HG03097 (cell line): ENCODE data around the gene INHA.

ENCODE experiments used
- ATAC-seq: cut with Tn5 transposase; IDR thresholded peaks from one replicate; pipeline ENCODE4 v1.9.1; 2021; ENCODE audit not compliant: unreplicated experiment, low FRiP score

The INHA gene

GRCh38 chr2:219539926-219540678 is 32.0 kb upstream of the INHA start:
- no peak for ATAC-seq

- no peak for ATAC-seq
Observed at GRCh38 chr2:219540784-219541504, 31.2 kb upstream of the INHA start.

- ATAC-seq = peak; percentile 40
Observed at GRCh38 chr2:219541611-219542180, 30.4 kb upstream of the INHA start.

GRCh38 chr2:219542931-219543595 is 29.0 kb upstream of the INHA start:
- ATAC-seq = peak; percentile 27

DNA sequence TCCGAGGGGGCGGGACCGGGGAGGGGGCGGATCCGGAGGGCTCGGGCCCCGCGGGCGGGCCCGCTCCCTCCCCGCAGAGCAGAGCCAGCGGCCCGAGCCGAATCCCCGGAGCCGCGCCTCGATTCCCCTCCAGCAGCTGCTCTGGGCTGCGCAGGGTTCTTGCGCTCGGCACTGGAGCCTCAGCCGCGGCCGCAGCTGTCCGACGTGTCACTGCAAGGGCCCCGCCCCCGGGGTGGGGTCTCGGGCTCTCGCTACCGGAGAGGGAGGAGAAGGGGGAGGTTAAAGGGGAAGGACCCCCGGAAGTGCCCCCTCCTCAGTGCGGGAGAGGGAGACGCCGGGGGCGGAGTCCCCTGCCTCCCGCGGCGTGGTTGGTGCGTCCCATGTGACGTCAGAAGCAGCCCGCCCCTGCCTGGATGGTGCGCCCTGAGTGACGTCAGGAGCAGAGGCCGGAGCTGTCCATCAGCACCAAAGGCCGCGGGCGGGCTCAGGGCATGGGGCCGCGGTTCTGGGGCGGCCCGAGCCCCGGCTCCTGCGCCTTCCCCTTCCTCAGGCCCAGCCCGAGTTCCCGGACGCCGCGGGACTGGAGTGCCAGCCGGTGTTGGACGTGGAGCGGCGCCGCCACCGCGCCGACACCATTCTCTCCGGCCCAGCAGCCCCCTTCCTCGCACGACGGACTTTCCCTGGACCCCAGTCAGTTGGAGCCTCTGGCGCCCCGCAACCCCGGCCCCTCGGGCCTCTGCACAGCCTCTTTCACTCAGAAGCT is 28.3 kb upstream of the INHA start, which contains the start of the genes CHPF and TMEM198:
TSS of gene CHPF (minus strand) at position 214 of the 763 bp plus-strand sequence. CDS start 271 bp downstream, outside the sequence.
TSS of gene TMEM198 (plus strand) at position 433 of the 763 bp plus-strand sequence. CDS start 700 bp downstream, outside the sequence.
- ATAC-seq = peak; percentile 69

DNA sequence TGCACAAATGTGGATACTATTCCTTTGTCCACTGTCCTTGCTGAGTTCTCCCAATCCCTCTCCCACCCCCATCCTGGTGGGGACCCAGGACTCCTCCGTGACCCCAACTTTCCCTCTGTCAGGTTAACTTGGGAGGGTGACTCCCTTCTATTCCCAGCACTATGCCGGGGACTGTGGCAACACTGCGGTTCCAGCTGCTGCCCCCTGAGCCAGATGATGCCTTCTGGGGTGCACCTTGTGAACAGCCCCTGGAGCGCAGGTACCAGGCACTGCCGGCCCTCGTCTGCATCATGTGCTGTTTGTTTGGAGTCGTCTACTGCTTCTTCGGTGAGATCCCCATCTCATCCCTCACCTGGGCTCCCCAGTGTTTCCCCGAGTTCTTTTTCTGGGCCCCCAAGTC is 27.5 kb upstream of the INHA start:
- ATAC-seq = no peak

DNA sequence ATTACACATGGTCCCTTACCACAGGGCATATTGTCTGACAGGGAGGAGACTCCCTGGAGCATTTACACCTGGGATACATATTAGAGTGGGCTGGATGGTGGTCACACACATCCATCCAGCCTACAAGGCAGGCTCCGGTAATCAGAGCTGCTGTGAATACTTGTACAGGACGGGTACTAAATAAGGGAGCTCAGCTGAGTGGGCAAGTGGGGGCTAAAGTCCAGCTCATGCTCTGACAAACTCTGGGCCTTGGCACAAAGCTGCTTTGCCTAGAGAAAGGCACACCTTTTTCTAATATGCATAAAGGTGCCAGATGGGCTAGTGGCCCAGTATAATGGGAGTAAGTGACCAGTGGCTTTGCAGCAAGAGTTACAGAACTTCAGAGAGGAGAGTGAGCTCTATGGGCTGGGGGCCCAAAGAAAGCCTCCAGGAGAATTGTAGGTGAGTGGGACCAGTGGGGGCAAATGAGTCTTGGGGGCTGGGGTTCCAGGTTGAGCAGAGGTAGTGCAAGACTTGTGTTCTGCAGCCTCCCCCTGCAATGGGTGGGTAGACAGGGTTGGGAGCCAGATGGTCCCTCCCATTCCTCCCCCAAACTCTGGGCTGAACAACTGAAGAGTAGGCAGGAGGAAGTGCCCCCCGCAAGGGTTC is 26.7 kb upstream of the INHA start:
- no peak for ATAC-seq

GRCh38 chr2:219545943-219546352 is 26.2 kb upstream of the INHA start:
- ATAC-seq = no peak

GRCh38 chr2:219547621-219548020 is 24.5 kb upstream of the INHA start:
- no peak for ATAC-seq

- no peak for ATAC-seq
Observed at GRCh38 chr2:219548990-219549389, 23.1 kb upstream of the INHA start.

DNA sequence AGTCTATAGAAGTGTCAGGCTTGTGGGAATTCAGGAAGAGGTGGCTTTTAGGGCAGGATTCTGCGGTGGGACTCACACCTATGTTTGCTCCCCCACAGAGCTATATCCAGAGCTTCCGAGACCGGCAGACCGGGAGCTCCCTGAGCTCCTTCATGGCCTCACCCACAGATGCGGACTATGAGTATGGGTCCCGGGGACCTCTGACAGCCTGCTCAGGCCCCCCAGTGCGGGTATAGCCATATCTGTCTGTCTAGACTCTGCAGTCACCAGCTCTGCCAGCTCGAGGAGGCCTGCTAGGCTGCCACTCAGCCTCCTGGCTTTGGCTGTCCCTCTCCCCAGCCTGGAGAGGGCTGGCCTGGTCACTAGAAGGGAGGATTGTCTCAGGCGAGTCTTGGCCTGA is 22.5 kb upstream of the INHA start:
- ATAC-seq = no peak

DNA sequence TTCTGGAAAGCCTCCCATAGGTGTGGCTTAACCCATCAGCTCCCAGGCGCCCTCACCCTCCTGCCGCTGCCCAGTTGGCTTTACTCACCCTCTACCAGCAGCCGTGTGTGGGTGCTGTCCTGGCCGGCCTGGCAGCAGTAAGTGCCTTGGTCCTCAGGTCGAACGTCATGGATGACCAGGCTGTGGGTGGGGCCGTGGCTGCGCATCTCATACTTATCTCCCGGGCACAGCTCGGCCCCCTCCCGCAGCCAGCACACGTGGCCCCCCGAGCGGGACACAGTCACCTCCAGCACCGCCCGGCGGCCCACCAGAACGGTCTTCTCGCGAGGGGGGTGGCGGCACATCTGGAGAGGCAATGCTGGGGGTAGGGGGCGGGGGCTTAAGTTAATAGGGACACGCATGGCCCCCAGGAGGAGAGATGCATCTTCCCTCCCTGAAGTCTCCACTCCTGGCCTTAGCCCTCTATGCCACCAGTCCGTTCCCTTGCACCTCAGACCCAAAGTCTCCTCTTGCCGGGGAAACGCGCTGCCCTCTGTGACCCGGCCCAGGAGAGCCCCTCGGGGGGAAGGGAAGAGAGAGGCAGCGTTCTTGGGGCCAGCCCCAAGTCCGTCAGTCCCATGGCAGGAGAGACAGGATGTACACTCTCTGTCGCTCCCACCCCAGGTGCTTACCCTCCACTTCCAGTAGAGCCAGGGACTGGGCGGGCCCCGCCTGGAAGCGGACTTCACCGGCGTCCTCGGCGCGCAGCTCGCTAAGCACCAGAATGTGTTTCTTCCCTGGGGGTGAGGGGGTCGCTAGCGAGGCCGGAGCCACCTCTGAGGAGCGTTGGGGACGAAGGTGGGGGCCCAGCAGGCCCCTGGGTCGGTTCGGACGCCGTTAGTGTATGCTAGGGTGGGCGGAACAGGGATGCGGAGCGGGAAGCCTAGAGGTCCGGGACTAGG is 20.4 kb upstream of the INHA start:
- peak; percentile 19 for ATAC-seq

DNA sequence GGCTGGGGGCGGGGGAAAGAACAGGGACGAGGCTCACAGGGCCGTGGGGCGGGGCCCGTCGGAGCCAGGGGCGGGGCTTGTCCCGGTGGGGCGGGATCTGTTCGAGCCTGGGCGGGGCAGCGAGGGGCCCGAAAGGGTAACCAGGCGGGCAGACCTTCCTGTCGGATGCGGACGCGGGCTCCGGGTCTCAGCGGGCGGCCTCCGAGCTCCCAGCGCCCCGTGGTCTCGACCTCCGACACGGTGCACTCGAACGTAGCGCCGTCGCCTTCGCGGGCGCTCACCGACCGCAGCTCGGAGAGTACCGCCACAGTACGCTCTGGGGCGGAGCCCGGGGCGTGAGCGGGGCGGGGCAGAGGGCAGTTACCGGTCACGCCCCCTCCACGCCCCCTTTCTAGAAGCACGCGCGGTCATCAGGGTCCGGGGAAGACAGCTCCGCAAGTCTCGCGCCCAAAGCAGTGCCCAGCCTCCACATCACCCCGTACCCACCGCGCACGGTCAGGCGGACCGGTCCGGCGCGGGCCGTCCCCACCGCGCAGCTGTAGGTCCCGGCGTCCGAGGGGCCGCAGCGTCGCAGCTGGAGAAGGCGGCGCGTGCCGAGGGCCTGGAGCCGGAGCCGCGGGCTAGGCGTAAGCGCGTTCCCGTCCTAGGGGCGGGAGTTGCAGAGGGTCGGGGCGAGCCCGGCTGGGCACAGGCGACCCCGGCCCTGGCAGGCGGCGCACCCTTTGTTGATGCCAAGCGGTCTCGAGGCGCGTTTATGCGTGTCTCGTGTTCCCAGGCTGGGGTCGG is 19.5 kb upstream of the INHA start:
- peak; percentile 81 for ATAC-seq

DNA sequence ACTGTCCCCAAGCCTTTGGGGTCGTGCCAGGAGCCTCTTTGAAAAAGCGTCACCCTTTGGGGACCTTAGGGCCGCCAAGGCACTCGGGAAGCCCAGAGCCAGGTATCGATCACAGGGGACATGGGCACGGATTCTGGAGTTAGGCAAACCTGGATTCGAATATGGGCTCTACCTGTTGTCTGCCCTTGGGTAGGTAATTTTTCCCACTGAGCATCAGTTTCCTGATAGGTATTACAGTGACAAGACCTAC is 19.0 kb upstream of the INHA start:
- no peak for ATAC-seq

- no peak for ATAC-seq
Observed at GRCh38 chr2:219553463-219553963, 18.6 kb upstream of the INHA start.

- ATAC-seq = no peak
Observed at GRCh38 chr2:219554350-219554749, 17.8 kb upstream of the INHA start.

DNA sequence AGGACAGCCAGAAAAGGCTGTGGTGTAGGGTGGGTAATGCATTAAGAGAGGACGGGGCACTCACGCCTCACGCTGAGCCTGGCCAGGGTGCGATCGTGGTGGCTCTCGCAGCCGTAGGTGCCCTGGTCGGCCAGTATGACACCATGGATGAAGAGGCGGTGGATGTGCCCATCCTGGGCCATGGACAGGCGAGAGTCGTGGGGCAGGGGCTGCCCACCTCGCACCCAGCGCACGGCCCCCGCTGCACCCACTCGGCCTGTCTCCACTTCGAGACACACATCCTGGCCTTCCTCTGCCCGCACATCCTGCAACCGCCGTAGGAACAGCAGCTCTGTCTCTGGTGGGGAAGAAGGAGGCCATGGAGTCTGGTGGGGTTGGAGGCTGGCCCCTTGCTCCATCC is 16.2 kb upstream of the INHA start:
- no peak for ATAC-seq

DNA sequence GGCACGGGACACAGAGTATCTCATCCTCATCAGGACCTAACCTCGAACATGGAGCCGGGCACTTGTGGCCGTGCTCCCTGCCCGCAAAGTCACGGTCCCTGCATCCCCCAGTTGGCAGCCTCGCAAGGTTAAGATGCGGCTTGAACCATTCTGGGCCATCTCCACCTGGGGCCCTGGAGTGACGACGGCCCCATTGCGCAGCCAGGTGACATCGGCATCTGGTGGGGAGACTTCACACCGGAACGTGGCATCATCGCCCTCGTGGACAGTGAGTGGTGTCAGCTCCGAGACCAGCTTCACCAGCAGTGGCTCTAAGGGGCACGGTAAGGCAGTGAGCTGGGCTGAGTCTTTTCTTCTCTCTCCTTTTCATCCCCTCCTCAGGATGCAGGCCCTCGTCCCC is 15.7 kb upstream of the INHA start:
- no peak for ATAC-seq
